LNCaP clone FGC (cell line): ENCODE results near the gene UBASH3A.
"Not testable (repeated sequence)": the region's sequence is repeated elsewhere in the genome, so short reads cannot be mapped to it uniquely, and the experiment has no call there.

Source experiments
- DNase-seq: peaks from one replicate; pipeline ENCODE4 v3.0.0-alpha.2; 2011; ENCODE audit warnings: low read depth
- H3K4me3 ChIP-seq: 2 replicates; pipeline ENCODE4 v1.5.1; 2011; ENCODE audit warnings: mild to moderate bottlenecking, low read depth, low read length, control low read depth
- TF ChIP-seq, protein P1 (sequence below): IDR thresholded peaks from 2 replicates; pipeline ENCODE4 v1.5.1; 2012; ENCODE audit warnings: mild to moderate bottlenecking; ENCODE audit not compliant: control insufficient read depth, insufficient read depth; ENCODE audit errors: extremely low read depth

UBASH3A gene

DNA sequence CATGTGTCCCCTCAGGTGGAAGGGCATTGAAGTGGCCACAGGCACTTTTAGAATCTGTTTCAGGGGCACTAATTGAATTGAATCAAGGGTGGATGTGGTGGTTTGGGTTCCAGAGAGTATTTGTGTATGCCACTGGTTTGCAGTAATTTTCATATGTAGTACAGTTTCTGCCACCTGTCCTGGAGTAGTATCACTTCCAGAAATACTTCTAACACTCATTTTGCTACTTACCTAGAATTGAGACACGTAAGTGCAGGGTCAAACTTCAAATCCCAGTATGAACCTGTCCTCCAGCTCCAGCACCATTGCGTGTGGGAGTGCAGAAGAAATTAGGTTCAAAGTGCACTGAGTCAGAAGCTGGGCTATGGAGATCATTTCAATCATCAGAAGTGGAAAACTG lies 65.6 kb downstream of the UBASH3A start:
- TF ChIP-seq, protein P1, sequence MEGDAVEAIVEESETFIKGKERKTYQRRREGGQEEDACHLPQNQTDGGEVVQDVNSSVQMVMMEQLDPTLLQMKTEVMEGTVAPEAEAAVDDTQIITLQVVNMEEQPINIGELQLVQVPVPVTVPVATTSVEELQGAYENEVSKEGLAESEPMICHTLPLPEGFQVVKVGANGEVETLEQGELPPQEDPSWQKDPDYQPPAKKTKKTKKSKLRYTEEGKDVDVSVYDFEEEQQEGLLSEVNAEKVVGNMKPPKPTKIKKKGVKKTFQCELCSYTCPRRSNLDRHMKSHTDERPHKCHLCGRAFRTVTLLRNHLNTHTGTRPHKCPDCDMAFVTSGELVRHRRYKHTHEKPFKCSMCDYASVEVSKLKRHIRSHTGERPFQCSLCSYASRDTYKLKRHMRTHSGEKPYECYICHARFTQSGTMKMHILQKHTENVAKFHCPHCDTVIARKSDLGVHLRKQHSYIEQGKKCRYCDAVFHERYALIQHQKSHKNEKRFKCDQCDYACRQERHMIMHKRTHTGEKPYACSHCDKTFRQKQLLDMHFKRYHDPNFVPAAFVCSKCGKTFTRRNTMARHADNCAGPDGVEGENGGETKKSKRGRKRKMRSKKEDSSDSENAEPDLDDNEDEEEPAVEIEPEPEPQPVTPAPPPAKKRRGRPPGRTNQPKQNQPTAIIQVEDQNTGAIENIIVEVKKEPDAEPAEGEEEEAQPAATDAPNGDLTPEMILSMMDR, result no peak
- DNase-seq, result no peak
- no peak overlapping the region for H3K4me3 ChIP-seq

DNA sequence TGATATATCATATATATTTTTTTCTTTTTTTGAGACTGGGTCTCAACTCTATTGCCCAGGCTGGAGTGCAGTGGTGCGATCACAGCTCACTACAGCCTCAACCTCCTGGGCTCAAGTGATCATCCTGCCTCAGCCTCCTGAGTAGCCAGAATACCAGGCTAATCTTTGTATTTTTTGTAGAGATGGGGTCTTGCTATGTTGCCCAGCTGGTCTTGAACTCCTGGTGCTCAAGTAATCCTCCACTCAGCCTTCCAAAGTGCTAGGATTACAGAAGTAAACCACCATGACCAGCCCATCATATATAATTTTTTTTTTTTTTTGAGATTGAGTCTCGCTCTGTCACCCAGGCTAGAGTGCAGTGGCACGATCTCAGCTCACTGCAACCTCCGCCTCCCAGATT lies 66.0 kb downstream of the UBASH3A start:
- H3K4me3 ChIP-seq, DNase-seq: not testable (repeated sequence)

GRCh38 chr21:42471206-42471605 lies 67.5 kb downstream of the UBASH3A start:
- no peak overlapping the region for H3K4me3 ChIP-seq
- no peak for DNase-seq
- TF ChIP-seq, protein P1, result no peak

- TF ChIP-seq, protein P1, result no peak
- DNase-seq, result no peak
Observed at GRCh38 chr21:42471716-42472330, 68.1 kb downstream of the UBASH3A start.

DNA sequence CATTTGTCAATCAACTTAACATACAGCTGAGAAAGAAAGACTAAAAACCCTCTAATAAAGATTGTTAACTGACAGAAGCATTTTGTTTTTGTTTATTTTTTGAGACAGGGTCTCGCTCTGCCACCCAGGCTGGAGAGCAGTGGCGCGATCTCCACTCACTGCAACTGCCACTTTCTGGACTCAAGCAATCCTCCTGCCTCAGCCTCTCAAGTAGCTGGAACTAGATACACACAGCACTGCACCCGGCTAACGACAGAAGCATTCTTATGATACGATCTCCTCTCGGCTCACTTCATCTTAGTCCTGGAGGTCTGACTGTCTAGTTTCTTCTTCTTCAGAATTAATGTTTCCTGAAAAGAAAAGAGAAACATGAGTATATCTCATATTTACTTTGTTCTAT lies 68.8 kb downstream of the UBASH3A start:
- H3K4me3 ChIP-seq, result no peak overlapping the region
- TF ChIP-seq, protein P1, result no peak
- no peak for DNase-seq

More at GRCh38 chr21:42471716-42472330, 68.1 kb downstream of the UBASH3A start:
- no peak overlapping the region for H3K4me3 ChIP-seq

DNA sequence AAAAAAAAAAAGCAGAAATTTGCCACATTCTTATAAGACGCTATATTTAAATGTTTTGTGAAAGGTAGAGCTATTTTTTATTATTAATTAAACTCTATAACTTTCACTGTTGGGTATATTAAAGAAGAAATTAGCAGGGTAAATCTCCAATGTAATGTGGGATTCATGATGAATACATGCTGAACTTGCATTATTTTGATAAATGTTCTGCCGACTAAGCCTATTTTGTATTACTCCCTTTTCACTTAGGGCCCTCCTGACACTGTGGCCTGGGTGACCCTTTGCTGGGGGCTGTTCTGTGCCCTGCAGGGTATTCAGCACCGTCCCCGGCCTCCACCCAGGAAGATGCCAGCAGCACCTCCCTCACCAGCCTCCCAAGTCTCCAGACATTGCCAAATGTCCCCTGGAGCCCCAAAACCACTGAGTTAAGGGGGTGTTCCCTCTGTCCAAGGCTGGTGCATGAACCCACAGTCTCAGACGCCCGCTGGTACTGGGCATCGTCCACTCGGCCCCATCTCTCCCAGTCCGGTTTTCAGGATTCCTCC lies 69.9 kb downstream of the UBASH3A start:
- DNase-seq, result no peak
- TF ChIP-seq, protein P1, result no peak
- no peak overlapping the region for H3K4me3 ChIP-seq

- DNase-seq, result peak; percentile 76
- no peak overlapping the region for H3K4me3 ChIP-seq
- TF ChIP-seq, protein P1, result no peak
Observed at GRCh38 chr21:42474043-42474831, 70.5 kb downstream of the UBASH3A start.
